WERI-Rb-1 (cell line): ENCODE data around the gene VTI1B.

Experiments
- DNase-seq: peaks from one replicate; pipeline ENCODE4 v3.0.0-alpha.2; 2020
- H3K27ac ChIP-seq: fragments of 250-450 bp; sonication (Bioruptor Pico); 2 replicates; pipeline ENCODE4 v1.5.1; 2020; ENCODE audit warnings: mild to moderate bottlenecking, moderate library complexity
- H3K27me3 ChIP-seq: fragments of 250-450 bp; sonication (Bioruptor Pico); 2 replicates; pipeline ENCODE4 v1.5.1; 2021; ENCODE audit warnings: mild to moderate bottlenecking, low read depth, moderate library complexity; ENCODE audit not compliant: insufficient read depth, severe bottlenecking
- H3K36me3 ChIP-seq: fragments of 250-450 bp; sonication (Bioruptor Pico); 2 replicates; pipeline ENCODE4 v1.5.1; 2020; ENCODE audit warnings: mild to moderate bottlenecking, moderate library complexity
- H3K4me3 ChIP-seq: 2 replicates; pipeline ENCODE4 v1.5.1; 2011; ENCODE audit warnings: low read depth, mild to moderate bottlenecking, control low read depth, low read length
- H3K9me3 ChIP-seq: fragments of 250-450 bp; sonication (Bioruptor Pico); 2 replicates; pipeline ENCODE4 v1.5.1; 2021; ENCODE audit warnings: mild to moderate bottlenecking, moderate library complexity; ENCODE audit not compliant: severe bottlenecking
- CTCF ChIP-seq: IDR thresholded peaks from 2 replicates; pipeline ENCODE4 v1.5.1; 2011; ENCODE audit warnings: low read depth, mild to moderate bottlenecking, control low read depth, inconsistent platforms, low read length

VTI1B gene

GRCh38 chr14:67652189-67652588 lies 22.2 kb downstream of the VTI1B start:
- DNase-seq, result no peak
- no peak overlapping the region for H3K4me3 ChIP-seq
- H3K9me3 ChIP-seq, result no peaks in the 10 kb centered on the region
- H3K36me3 ChIP-seq, result peaks cover 77% of the 10 kb centered on the region
- H3K27ac ChIP-seq, result peak overlapping the region; percentile 79
- no peak for TF ChIP-seq CTCF
- no peaks in the 10 kb centered on the region for H3K27me3 ChIP-seq

GRCh38 chr14:67650694-67651093 lies 23.7 kb downstream of the VTI1B start:
- no peak for TF ChIP-seq CTCF
- Histone ChIP-seq H3K27me3 (no peaks in the 10 kb centered on the region), H3K9me3 (no peaks in the 10 kb centered on the region), H3K36me3 (peaks cover 84% of the 10 kb centered on the region), H3K4me3 (no peak overlapping the region), H3K27ac (no peak overlapping the region)
- DNase-seq, result no peak

GRCh38 chr14:67650151-67650550 lies 24.3 kb downstream of the VTI1B start:
- DNase-seq, result no peak
- no peaks in the 10 kb centered on the region for H3K27me3 ChIP-seq
- no peak overlapping the region for H3K27ac ChIP-seq
- no peak for TF ChIP-seq CTCF
- no peak overlapping the region for H3K4me3 ChIP-seq
- H3K9me3 ChIP-seq, result no peaks in the 10 kb centered on the region
- H3K36me3 ChIP-seq, result peaks cover 85% of the 10 kb centered on the region

GRCh38 chr14:67646131-67646530 lies 28.3 kb downstream of the VTI1B start:
- peaks cover 82% of the 10 kb centered on the region for H3K36me3 ChIP-seq
- no peak for DNase-seq

GRCh38 chr14:67645414-67645813 lies 29.0 kb downstream of the VTI1B start:
- TF ChIP-seq CTCF, result no peak
- no peaks in the 10 kb centered on the region for H3K27me3 ChIP-seq
- peaks cover 78% of the 10 kb centered on the region for H3K36me3 ChIP-seq

More at GRCh38 chr14:67646131-67646530, 28.3 kb downstream of the VTI1B start:
- Histone ChIP-seq H3K4me3 (no peak overlapping the region), H3K27ac (no peak overlapping the region), H3K9me3 (no peaks in the 10 kb centered on the region), H3K27me3 (no peaks in the 10 kb centered on the region)
- no peak for TF ChIP-seq CTCF

GRCh38 chr14:67644428-67644827 lies 30.0 kb downstream of the VTI1B start:
- no peak for TF ChIP-seq CTCF
- no peak for DNase-seq
- Histone ChIP-seq H3K27ac (no peak overlapping the region), H3K9me3 (no peaks in the 10 kb centered on the region), H3K36me3 (peaks cover 69% of the 10 kb centered on the region), H3K4me3 (no peak overlapping the region), H3K27me3 (no peaks in the 10 kb centered on the region)

More at GRCh38 chr14:67645414-67645813, 29.0 kb downstream of the VTI1B start:
- Histone ChIP-seq H3K9me3 (no peaks in the 10 kb centered on the region), H3K27ac (no peak overlapping the region), H3K4me3 (no peak overlapping the region)
- DNase-seq, result no peak
